ENCODE measurements around the gene LHFPL3. TPM values are rescaled to one million over a fixed set of nuclear protein-coding genes. Genes with fewer than 3 reads are reported as not detected.

Gene LHFPL3
- total and polyA plus RNA-seq, 2 donors (not counting 3 experiments of a cell fraction or from before 2014, with no cell fraction given), result not detected

DNA sequence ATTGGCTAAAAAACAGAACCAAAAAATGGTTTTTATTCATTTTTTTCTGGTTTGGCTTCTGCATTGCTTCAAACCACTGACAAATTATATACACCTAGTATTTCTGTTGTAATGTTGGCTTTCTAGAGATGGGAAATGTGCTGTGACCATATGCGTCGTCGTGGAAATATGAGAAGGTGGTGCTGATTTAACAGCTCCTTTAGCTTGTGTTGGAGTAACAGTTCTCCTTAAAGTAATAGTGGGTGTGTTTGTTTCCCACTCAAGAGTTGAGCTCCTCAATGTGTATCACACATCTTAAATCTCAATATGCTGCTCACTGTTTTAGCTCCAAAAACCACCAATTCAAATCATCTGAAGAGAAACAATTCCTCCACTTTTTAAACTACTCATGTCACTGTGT lies 196.4 kb downstream of the LHFPL3 start:
- no peaks in the 10 kb centered on the region for H3K9me3 ChIP-seq (replicated peaks; ENCODE audit: control insufficient read depth, insufficient read depth, low read length)
- no peaks in the 10 kb centered on the region for H3K36me3 ChIP-seq (ENCODE audit: control insufficient read depth in 2 of 2, extremely low read depth in 1 of 2, insufficient read depth in 2 of 2, low read length in 2 of 2)
- intact Hi-C loops (cut with micrococcal nuclease) (no loop called here), dilution Hi-C loops (cut with MboI; ENCODE audit: extremely low pct_ligation_motif_present, low sequenced_read_pairs) (no loop called here)
- H2AFZ ChIP-seq (ENCODE audit: low read depth, low read length), result no peak overlapping the region
- BruUV-seq (replicated peaks), result no TSS peak
- H4K20me1 ChIP-seq (replicated peaks; ENCODE audit: control insufficient read depth, extremely low read depth, insufficient read depth, low read length), result no peaks in the 10 kb centered on the region
- ChIA-PET CTCF (no interaction called here), POLR2A (no interaction called here)
- H3K9ac ChIP-seq (replicated peaks; ENCODE audit: extremely low read depth, insufficient read depth, low read length), result no peak overlapping the region
- no peaks in the 10 kb centered on the region for H3K4me1 ChIP-seq (ENCODE audit: control insufficient read depth, extremely low read depth, insufficient read depth, low read length)
- no peak for DNase-seq (ENCODE audit: low read depth, low spot score)
- H3K27me3 ChIP-seq (ENCODE audit: control insufficient read depth in 2 of 2, insufficient read depth in 2 of 2, low read length in 2 of 2), result no peaks in the 10 kb centered on the region
- H3K79me2 ChIP-seq (ENCODE audit: control insufficient read depth, insufficient read depth, low read length), result no peaks in the 10 kb centered on the region
- no peak overlapping the region for H3K27ac ChIP-seq (ENCODE audit: insufficient read depth, low read depth, low read length)
- no peaks in the 10 kb centered on the region for H3K9me1 ChIP-seq (replicated peaks; ENCODE audit: control insufficient read depth, extremely low read depth, insufficient read depth, low read length)
- H3K4me2 ChIP-seq (ENCODE audit: insufficient read depth, low read length), result no peak overlapping the region
- no peak for FAIRE-seq
- TF ChIP-seq JUN (IDR thresholded peaks at IDR 0.05; ENCODE audit: borderline replicate concordance, insufficient read depth, insufficient read length, low read depth) (no peak), GATA2 (IDR thresholded peaks at IDR 0.05; ENCODE audit: insufficient read depth, insufficient read length, low read depth, low read length) (no peak), POLR2AphosphoS5 (IDR thresholded peaks at IDR 0.05; ENCODE audit: insufficient read depth, low read depth, low read length) (no peak), FOS (IDR thresholded peaks at IDR 0.05; ENCODE audit: borderline replicate concordance, insufficient read depth, low read length) (no peak), POLR2A (IDR thresholded peaks at IDR 0.05; ENCODE audit: low read depth, low read length) (no peak), MYC (IDR thresholded peaks at IDR 0.05; ENCODE audit: low read depth, low read length) (no peak), EZH2 (IDR thresholded peaks at IDR 0.05; ENCODE audit: borderline replicate concordance, low read depth, low read length, severe bottlenecking) (no peak)
- TF ChIP-seq, protein P1, sequence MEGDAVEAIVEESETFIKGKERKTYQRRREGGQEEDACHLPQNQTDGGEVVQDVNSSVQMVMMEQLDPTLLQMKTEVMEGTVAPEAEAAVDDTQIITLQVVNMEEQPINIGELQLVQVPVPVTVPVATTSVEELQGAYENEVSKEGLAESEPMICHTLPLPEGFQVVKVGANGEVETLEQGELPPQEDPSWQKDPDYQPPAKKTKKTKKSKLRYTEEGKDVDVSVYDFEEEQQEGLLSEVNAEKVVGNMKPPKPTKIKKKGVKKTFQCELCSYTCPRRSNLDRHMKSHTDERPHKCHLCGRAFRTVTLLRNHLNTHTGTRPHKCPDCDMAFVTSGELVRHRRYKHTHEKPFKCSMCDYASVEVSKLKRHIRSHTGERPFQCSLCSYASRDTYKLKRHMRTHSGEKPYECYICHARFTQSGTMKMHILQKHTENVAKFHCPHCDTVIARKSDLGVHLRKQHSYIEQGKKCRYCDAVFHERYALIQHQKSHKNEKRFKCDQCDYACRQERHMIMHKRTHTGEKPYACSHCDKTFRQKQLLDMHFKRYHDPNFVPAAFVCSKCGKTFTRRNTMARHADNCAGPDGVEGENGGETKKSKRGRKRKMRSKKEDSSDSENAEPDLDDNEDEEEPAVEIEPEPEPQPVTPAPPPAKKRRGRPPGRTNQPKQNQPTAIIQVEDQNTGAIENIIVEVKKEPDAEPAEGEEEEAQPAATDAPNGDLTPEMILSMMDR (IDR thresholded peaks at IDR 0.05; ENCODE audit: extremely low read depth in 1 of 2, insufficient read depth in 1 of 2, low read depth in 1 of 2, low read length in 2 of 2), result no peak
- TF ChIP-seq, protein P2, sequence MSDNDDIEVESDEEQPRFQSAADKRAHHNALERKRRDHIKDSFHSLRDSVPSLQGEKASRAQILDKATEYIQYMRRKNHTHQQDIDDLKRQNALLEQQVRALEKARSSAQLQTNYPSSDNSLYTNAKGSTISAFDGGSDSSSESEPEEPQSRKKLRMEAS (IDR thresholded peaks at IDR 0.05; ENCODE audit: insufficient read depth, insufficient read length), result no peak
- no peak overlapping the region for H3K4me3 ChIP-seq (replicated peaks in 1 of 3; ENCODE audit: insufficient read depth in 1 of 3, low read depth in 1 of 3, low read length in 3 of 3)

Data from endothelial cell of umbilical vein (primary cell).